Esophagus squamous epithelium (tissue), 5 donors: ENCODE results near the gene ALDH1L1. TPM values are rescaled to one million over a fixed set of nuclear protein-coding genes. Genes with fewer than 3 reads are reported as not detected.
A peak's percentile ranks its signal among the peaks of the same experiment; 100 is the strongest.

Source experiments
- DNase-seq: peaks from one replicate; lab custom pipeline; 2025; lab: John Stamatoyannopoulos, UW
- H3K27ac ChIP-seq, 4 donors: fragments of 200-600 bp; sonication (generic); one replicate each; pipeline ENCODE4 v1.5.1; 2016 to 2019; ENCODE audit warnings: mild to moderate bottlenecking in 1 of 4
- H3K27me3 ChIP-seq, 4 donors: fragments of 200-600 bp; sonication (generic); 1 replicate in 3 of 4; 2 replicates in 1 of 4; pipeline versions ENCODE4 v1.5.1 to v1.6.0; 2017 to 2021; ENCODE audit warnings: antibody characterized with exemption in 1 of 4
- H3K36me3 ChIP-seq, 3 donors: fragments of 200-600 bp; sonication (generic); one replicate each; pipeline ENCODE4 v1.5.1; 2016 to 2019
- H3K4me1 ChIP-seq, 3 donors: fragments of 200-600 bp; sonication (generic); one replicate each; pipeline ENCODE4 v1.5.1; 2017 to 2019
- H3K4me3 ChIP-seq, 4 donors: fragments of 200-600 bp; sonication (generic); 1 replicate in 3 of 4; 2 replicates in 1 of 4; pipeline ENCODE4 v1.5.1; 2016 to 2019; ENCODE audit warnings: mild to moderate bottlenecking in 2 of 4, moderate library complexity in 1 of 4
- H3K9me3 ChIP-seq, 3 donors: fragments of 200-600 bp; sonication (generic); one replicate each; pipeline ENCODE4 v1.5.1; 2016 to 2019
- POLR2A ChIP-seq, 4 donors: fragments of 450-650 bp; IDR thresholded peaks; one replicate each; pipeline ENCODE4 v1.6.1; 2017; ENCODE audit warnings: antibody characterized with exemption in 4 of 4, mild to moderate bottlenecking in 4 of 4, moderate library complexity in 3 of 4
- WGBS, 2 donors: methylation state at CpG; one replicate each; pipeline ENCODE4 v1.1.5; 2018; 5-methylcytosine and 5-hydroxymethylcytosine counted together
- intact Hi-C: fragments of 100-400 bp; cut with DNase I; formaldehyde crosslinking; loops from one replicate; pipeline ENCODE4 v1.15.0; 2022
- total RNA-seq, 4 donors: library from RNA; depleted of rRNA; stranded (reverse); fragments of >200 nt; gene quantifications; one replicate each; pipeline ENCODE4 v1.1.0, GENCODE V29; 2016
- TF ChIP-seq, protein P1 (sequence below), 6 experiments: fragments of 450-650 bp in 4 of 6; fragments of 200-600 bp in 2 of 6; sonication (generic) in 2 of 6; IDR thresholded peaks; one replicate each; pipeline ENCODE4 v1.5.1; 2016 to 2019; ENCODE audit warnings: antibody characterized with exemption in 6 of 6, mild to moderate bottlenecking in 4 of 6, moderate library complexity in 4 of 6
- donor health status: DM: yes; HTN: yes; CAD: no.

Gene ALDH1L1
- total RNA-seq, 4 donors from 2014 or later = 1.6 to 19.3 (median 4.4) TPM

DNA sequence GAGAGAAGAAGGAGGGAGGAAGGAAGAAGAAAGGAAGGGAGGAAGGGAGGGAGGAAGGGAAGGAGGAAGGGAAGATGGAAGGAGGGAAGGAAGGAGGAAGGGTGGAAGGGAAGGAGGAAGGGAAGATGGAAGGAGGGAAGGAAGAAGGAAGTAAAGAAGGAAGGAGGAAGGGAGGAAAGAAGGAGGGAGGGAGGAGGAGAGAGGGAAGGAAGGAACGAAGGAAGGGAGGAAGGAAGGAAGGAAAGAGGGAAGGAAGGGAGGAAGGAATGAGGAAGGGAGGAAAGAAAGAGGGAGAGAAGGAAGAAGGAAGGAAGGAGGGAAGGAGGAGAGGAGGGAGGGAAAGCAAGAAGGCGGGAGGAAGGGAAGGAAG lies 31.8 kb upstream of the ALDH1L1 start:
- H3K27me3 ChIP-seq = peaks cover 0 to 61% (median 0%) of the 10 kb centered on the region in 4 donors
- H3K9me3 ChIP-seq = no peaks in the 10 kb centered on the region
- WGBS, 2 donors = 39 to 44% methylated on average over 2 of the region's 2 CpGs
- no peak for TF ChIP-seq POLR2A (IDR thresholded peaks at IDR 0.05)
- TF ChIP-seq, protein P1, sequence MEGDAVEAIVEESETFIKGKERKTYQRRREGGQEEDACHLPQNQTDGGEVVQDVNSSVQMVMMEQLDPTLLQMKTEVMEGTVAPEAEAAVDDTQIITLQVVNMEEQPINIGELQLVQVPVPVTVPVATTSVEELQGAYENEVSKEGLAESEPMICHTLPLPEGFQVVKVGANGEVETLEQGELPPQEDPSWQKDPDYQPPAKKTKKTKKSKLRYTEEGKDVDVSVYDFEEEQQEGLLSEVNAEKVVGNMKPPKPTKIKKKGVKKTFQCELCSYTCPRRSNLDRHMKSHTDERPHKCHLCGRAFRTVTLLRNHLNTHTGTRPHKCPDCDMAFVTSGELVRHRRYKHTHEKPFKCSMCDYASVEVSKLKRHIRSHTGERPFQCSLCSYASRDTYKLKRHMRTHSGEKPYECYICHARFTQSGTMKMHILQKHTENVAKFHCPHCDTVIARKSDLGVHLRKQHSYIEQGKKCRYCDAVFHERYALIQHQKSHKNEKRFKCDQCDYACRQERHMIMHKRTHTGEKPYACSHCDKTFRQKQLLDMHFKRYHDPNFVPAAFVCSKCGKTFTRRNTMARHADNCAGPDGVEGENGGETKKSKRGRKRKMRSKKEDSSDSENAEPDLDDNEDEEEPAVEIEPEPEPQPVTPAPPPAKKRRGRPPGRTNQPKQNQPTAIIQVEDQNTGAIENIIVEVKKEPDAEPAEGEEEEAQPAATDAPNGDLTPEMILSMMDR (IDR thresholded peaks at IDR 0.05) = no peak
- peak overlapping the region in 2 of 4 donors; percentile 53 to 64 for H3K4me3 ChIP-seq
- DNase-seq = no peak
- H3K4me1 ChIP-seq = peaks cover 12 to 35% (median 15%) of the 10 kb centered on the region in 3 donors
- H3K36me3 ChIP-seq = no peaks in the 10 kb centered on the region
- intact Hi-C loops = no loop called here
- H3K27ac ChIP-seq = peak overlapping the region in 2 of 4 donors; percentile 51 to 75

DNA sequence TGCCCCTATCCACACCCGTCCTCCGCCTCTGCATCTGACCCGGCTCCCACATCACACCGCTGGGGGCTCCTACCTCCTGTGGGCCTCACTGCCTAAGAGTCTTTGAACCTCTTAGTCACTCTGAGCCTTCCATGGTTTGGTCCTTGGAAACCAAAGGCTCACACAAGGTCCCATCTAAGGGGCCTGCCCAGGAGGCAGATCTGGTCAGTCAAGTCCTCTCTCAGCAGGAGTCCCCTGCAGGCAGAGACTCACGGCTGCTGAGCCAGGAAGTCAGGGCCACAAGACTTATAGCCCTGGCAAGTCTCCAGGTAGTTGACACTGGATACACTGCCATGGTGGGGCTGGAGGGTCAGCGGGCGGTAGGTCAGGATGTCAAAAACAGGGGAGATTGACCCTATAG lies 31.2 kb upstream of the ALDH1L1 start:
- intact Hi-C loops = no loop called here

DNA sequence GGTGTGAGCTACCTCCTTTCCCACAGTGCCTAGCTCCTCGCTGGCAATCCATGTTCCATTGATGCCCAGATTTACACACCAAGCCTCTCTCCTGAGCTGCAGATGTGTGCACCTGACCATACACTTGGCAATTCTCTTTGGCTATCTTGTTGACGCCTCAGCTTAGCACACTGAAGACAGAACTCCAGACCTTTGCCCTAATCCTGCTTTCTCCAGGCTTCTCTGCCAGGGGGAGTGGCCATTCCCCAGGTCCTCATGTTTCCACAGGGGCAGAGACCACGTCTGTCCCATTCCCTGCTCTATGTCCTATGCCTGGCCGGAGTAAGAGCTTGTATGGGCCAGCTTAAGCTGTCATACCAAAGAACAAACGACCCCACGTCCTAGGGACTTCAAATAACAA lies 30.2 kb upstream of the ALDH1L1 start:
- Histone ChIP-seq H3K36me3 (no peaks in the 10 kb centered on the region), H3K27ac (no peak overlapping the region), H3K27me3 (peaks cover 0 to 45% (median 0%) of the 10 kb centered on the region in 4 donors), H3K4me1 (peaks cover 12 to 46% (median 15%) of the 10 kb centered on the region in 3 donors), H3K4me3 (no peak overlapping the region), H3K9me3 (no peaks in the 10 kb centered on the region)
- intact Hi-C loops = no loop called here
- DNase-seq = no peak
- 55 to 91% methylated on average over 4 to 5 of the region's 6 CpGs for whole genome bisulfite sequencing, 2 donors
- no peak for TF ChIP-seq POLR2A (IDR thresholded peaks at IDR 0.05)
- TF ChIP-seq, protein P1 (IDR thresholded peaks at IDR 0.05) = no peak

More for the DNA sequence above, 31.2 kb upstream of the ALDH1L1 start:
- Histone ChIP-seq H3K4me1 (peaks cover 12 to 41% (median 15%) of the 10 kb centered on the region in 3 donors), H3K27ac (no peak overlapping the region), H3K9me3 (no peaks in the 10 kb centered on the region), H3K36me3 (no peaks in the 10 kb centered on the region), H3K4me3 (no peak overlapping the region), H3K27me3 (peaks cover 0 to 54% (median 0%) of the 10 kb centered on the region in 4 donors)
- TF ChIP-seq, protein P1 (IDR thresholded peaks at IDR 0.05) = no peak
- TF ChIP-seq POLR2A (IDR thresholded peaks at IDR 0.05) = no peak
- 84 to 86% methylated on average over 7 of the region's 7 CpGs for WGBS, 2 donors
- no peak for DNase-seq

DNA sequence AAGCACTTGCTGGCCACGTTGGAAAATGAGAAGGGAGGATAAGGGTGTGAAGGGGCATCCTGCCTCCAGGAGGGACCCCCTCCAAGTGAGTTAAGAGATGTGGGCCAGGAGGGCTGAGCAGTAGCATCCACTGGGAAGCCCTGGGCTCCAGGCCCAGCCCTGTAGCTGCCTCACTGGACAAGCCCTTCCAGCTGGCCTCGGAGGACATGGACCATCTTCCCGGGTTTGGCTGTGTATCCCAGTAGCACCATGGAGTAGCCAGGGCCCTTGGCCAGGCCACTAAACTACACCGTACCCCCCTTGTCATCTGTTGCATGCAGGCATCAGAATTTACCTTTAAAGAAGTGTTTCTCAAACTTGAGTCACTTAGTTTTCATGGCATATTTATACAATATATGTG lies 29.4 kb upstream of the ALDH1L1 start:
- intact Hi-C loops = no loop called here
- Histone ChIP-seq H3K4me1 (peaks cover 12 to 46% (median 15%) of the 10 kb centered on the region in 3 donors), H3K27ac (no peak overlapping the region), H3K36me3 (no peaks in the 10 kb centered on the region), H3K9me3 (no peaks in the 10 kb centered on the region), H3K27me3 (peaks cover 0 to 44% (median 0%) of the 10 kb centered on the region in 4 donors), H3K4me3 (no peak overlapping the region)
- TF ChIP-seq, protein P1 (IDR thresholded peaks at IDR 0.05) = no peak
- TF ChIP-seq POLR2A (IDR thresholded peaks at IDR 0.05) = no peak
- WGBS, 2 donors = 67 to 75% methylated on average over 3 to 4 of the region's 4 CpGs
- DNase-seq = no peak

DNA sequence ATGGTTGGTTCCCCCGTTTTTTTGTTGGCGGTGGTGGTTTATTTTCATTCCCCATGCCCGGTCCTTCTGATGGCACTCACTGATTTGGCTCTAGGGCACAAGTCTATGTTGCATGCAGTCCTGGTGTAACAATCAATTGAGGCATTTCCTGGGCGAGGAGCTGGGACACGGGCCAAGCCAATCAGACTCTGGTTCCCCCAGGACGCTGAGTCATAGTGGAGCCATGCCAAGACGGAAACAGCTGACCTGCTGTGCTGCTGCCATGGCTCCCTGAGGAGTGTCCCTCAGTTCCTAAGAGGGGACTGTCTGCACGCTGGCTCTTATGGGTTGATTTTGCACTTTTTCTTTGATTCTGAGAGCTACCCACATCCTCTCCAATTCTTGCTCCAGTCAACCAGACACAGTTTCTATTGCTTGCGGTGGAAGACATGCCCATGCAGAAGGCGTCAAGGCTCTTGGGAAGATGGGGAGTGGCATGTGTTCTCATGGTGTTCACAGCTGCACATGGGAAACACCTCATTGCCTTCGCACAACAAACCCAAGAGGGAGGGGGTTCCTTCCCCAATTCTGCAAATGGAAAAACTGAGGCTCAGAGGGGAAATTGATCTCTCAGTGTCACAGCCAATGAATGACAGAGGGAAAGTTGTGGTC lies 28.3 kb upstream of the ALDH1L1 start:
- WGBS, 2 donors = 45 to 47% methylated on average over 6 to 9 of the region's 11 CpGs
- H3K4me1 ChIP-seq = peaks cover 11 to 43% (median 14%) of the 10 kb centered on the region in 3 donors
- peak overlapping the region in 1 of 4 donors; percentile 9 for H3K27ac ChIP-seq
- no peak overlapping the region for H3K4me3 ChIP-seq
- DNase-seq = no peak
- peaks cover 0 to 34% (median 0%) of the 10 kb centered on the region in 4 donors for H3K27me3 ChIP-seq
- intact Hi-C loops = no loop called here
- no peaks in the 10 kb centered on the region for H3K9me3 ChIP-seq
- no peaks in the 10 kb centered on the region for H3K36me3 ChIP-seq
- TF ChIP-seq, protein P1 (IDR thresholded peaks at IDR 0.05) = no peak
- TF ChIP-seq POLR2A (IDR thresholded peaks at IDR 0.05) = no peak
